ENCODE data around the gene MRAS.
"Not testable (repeated sequence)": the region's sequence is repeated elsewhere in the genome, so short reads cannot be mapped to it uniquely, and the experiment has no call there.

MRAS gene

DNA sequence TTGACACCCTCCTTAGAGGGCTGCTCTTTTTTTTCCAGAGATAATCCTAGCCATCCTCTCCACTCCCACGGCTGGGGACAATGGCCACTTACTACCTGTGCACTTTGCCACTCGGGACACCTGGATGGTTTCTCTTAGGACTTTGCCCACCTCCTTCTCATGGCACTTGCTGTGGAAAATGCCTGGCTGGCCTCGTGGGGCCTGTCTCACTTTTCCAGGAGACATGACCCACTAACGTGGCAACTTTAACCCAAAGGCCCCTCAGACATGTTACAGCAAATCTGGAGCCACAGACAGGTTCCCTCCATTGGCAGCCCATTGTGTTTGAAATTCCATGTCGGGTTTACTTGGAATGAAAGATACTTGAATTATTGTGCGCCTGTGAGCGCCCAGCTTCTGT is 56.6 kb downstream of the MRAS start:
- Mint-ChIP-seq H3K9me3 (no peaks in the 10 kb centered on the region), H3K27ac (ENCODE audit: low read depth) (no peak overlapping the region), H3K4me1 (no peaks in the 10 kb centered on the region), H3K4me3 (no peak overlapping the region), H3K27me3 (peaks cover 57% of the 10 kb centered on the region), H3K36me3 (ENCODE audit: insufficient read depth) (no peaks in the 10 kb centered on the region)
- ATAC-seq (replicated peaks; ENCODE audit: extremely low read depth, poor library complexity, severe bottlenecking) (no peak), DNase-seq (ENCODE audit: low spot score in 2 of 2) (no peak)

DNA sequence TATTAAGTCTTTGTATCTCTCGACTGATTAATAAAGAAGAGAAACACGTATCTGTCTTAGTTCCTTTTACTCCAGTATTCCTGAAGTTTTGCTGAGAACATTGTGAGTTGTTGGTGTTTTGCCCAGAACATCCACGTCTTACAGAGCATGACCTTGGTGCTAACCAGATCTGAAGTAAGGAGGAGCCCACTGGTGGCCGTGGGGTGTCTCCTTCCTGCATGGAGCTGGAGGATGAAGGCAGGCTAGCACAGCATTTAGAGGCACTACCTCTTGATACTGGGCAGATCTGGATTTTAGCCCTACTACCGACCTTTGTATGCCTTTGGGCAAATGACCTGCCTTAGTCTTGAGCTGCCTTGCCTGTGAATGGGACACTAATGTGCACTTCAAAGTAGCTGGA is 57.1 kb downstream of the MRAS start:
- Mint-ChIP-seq H3K9me3 (no peaks in the 10 kb centered on the region), H3K27ac (ENCODE audit: low read depth) (no peak overlapping the region), H3K36me3 (ENCODE audit: insufficient read depth) (no peaks in the 10 kb centered on the region), H3K27me3 (peaks cover 55% of the 10 kb centered on the region), H3K4me1 (no peaks in the 10 kb centered on the region), H3K4me3 (no peak overlapping the region)
- ATAC-seq (replicated peaks; ENCODE audit: extremely low read depth, poor library complexity, severe bottlenecking) (no peak), DNase-seq (ENCODE audit: low spot score in 2 of 2) (no peak)

DNA sequence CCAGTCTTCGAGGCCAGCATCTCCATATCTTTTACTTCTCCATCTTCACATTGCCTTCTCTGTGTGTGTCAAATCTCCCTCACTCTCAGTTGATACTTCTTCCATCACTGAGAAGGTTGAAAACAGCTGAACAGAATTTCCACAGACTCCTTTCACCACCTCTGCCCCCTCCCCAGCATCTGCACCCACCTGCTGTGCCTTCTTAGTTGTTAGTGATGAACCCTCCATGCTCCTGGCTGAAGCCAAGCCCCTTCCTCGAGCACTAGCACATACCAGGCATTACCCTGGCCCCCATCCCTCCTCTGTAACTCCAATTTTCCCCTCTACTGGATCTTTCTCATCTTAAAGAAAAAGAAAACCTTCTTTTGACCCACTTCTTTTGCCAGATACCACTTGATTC is 58.2 kb downstream of the MRAS start:
- Mint-ChIP-seq H3K9me3 (no peaks in the 10 kb centered on the region), H3K36me3 (ENCODE audit: insufficient read depth) (no peaks in the 10 kb centered on the region), H3K4me3 (no peak overlapping the region), H3K27ac (ENCODE audit: low read depth) (no peak overlapping the region), H3K4me1 (no peaks in the 10 kb centered on the region), H3K27me3 (peaks cover 44% of the 10 kb centered on the region)
- no peak for ATAC-seq (replicated peaks; ENCODE audit: extremely low read depth, poor library complexity, severe bottlenecking)
- DNase-seq (ENCODE audit: low spot score in 2 of 2) = no peak

DNA sequence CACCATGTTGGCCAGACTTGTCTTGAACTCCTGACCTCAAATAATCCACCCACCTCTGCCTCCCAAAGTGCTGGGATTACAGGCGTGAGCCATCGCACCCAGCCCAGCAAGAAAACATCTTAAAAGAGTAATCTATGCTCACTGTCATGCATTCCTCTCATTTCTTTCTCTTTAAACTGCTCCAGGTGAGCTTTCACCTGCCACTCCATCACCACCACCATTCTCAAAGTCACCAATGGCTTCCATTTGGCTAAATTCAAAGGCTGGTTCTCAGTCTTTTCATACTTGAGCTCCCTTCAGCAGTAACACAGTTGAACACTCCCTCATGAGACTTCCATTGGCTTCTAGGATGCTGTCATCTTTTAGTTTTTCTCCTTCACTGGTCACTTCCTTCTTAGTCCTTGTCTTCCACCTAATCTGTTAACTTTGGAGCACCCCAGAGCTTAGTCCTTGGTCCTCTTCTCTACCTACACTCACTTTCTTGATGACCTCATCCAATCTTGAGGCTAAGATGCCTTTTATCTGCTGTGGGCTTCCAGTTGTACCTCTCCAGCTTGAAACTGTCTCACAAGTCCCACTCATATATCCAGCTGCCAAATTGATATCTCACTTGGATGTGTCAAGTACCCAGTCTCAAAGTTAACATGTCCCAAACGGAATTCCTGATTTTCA is 59.0 kb downstream of the MRAS start:
- H3K9me3 Mint-ChIP-seq = no peaks in the 10 kb centered on the region

DNA sequence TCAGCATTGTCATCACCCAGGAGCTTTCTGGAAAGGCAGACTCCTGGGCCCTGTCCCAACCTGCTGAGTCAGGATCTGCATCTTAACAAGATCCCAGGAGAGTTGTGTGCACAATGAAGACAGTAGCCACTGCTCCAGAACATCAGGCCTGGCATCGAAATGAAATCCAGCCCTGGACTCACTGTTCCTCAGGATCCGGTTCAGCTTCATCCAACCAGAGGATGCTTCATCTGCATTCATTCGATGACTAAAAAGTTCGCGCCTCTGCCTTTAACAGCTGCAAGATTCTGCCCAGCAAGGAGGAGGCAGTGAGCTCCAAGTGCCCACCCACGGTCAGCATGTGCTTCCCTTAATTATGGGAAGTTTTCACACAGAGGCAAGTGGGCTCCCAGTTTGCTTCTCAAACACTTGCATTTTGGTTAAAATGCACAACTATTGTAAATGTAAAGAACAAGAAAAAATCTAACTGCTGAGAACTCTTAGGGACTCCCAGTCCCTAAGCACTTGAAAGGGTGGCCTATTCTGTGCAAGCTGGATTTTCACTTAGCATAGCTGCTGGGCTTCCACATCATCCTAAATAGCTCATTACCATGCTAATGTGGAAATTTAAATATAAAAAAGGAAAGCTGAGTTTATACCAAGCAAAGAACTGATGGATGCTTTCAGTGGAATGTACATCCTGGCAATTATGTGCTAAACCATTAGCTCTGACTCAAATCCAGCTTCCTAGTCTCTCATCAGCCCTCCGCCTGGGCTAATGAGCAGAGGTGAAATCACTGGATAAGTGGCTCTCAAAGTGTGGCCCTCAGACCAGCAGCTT is 60.6 kb downstream of the MRAS start:
- no peak overlapping the region for H3K4me3 Mint-ChIP-seq
- H3K27ac Mint-ChIP-seq (ENCODE audit: low read depth) = no peak overlapping the region
- H3K27me3 Mint-ChIP-seq = peaks cover 35% of the 10 kb centered on the region
- DNase-seq (ENCODE audit: low spot score in 2 of 2) (no peak), ATAC-seq (replicated peaks; ENCODE audit: extremely low read depth, poor library complexity, severe bottlenecking) (no peak)
- no peaks in the 10 kb centered on the region for H3K9me3 Mint-ChIP-seq
- H3K36me3 Mint-ChIP-seq (ENCODE audit: insufficient read depth) = no peaks in the 10 kb centered on the region
- no peaks in the 10 kb centered on the region for H3K4me1 Mint-ChIP-seq

More for the DNA sequence above, 59.0 kb downstream of the MRAS start:
- Mint-ChIP-seq H3K4me3 (no peak overlapping the region), H3K36me3 (ENCODE audit: insufficient read depth) (no peaks in the 10 kb centered on the region), H3K27me3 (peaks cover 36% of the 10 kb centered on the region), H3K4me1 (no peaks in the 10 kb centered on the region), H3K27ac (ENCODE audit: low read depth) (no peak overlapping the region)
- ATAC-seq (replicated peaks; ENCODE audit: extremely low read depth, poor library complexity, severe bottlenecking) (no peak), DNase-seq (ENCODE audit: low spot score in 2 of 2) (no peak)

DNA sequence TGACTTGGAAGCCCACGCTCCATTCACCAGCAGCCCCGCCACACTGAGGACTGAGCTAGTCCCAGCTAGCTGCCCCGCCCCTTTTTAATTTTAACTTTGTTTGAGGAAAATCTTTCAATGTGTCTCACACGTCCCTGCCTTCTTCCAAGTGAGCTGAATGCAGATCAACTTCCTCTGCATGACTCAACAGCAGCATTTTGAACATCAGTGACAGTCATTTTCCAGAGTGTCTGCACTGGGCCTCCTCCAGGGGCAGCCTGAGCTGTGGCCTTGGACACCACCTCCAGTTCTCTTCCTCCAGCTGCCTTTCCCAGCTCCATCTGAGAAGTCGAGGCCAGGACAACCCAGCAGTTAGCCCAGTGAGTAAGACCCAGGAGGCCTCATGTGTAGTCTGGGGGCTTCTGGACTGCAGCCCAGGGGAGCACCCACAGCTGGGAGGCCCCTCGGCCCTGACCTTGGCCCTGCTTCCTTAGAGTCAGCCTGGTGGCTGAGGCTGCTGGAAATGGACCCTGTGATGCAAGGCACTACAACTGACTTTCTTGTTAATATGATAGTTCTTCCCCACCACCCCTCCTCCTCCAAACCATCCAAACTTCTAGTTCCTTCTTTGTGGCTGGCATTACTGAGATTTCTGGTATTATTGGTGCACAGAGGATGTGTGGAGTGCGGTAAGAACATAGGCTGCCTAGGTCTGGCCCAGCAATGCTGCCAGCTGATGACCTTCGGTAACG is 64.6 kb downstream of the MRAS start:
- Mint-ChIP-seq H3K36me3 (ENCODE audit: insufficient read depth) (no peaks in the 10 kb centered on the region), H3K9me3 (no peaks in the 10 kb centered on the region), H3K27me3 (peaks cover 35% of the 10 kb centered on the region), H3K4me1 (no peaks in the 10 kb centered on the region), H3K4me3 (no peak overlapping the region), H3K27ac (ENCODE audit: low read depth) (no peak overlapping the region)
- ATAC-seq (replicated peaks; ENCODE audit: extremely low read depth, poor library complexity, severe bottlenecking) (no peak), DNase-seq (ENCODE audit: low spot score in 2 of 2) (no peak)

DNA sequence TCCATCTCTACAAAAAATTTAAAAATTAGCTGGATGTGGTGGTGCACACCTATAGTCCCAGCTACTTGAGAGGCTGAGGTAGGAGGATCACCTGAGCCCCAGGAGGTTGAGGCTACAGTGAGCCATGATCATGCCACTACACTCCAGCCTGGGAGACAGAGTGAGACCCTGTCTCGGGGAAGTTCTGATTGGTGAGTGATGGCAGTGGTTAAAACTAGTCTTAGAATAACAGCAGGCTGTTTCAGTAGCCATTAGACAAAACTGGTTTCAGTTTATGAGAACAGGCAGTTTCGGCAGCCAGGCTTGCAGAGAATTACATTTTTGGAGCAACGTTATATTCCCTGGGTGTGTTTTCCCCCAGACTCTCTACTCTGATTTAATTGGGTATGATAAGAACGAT is 67.9 kb downstream of the MRAS start:
- not testable (repeated sequence) for H3K4me1 Mint-ChIP-seq; H3K9me3 Mint-ChIP-seq; ATAC-seq (replicated peaks; ENCODE audit: extremely low read depth, poor library complexity, severe bottlenecking); H3K27ac Mint-ChIP-seq (ENCODE audit: low read depth); DNase-seq (ENCODE audit: low spot score in 2 of 2); H3K4me3 Mint-ChIP-seq; H3K36me3 Mint-ChIP-seq (ENCODE audit: insufficient read depth)
- peaks cover 42% of the 10 kb centered on the region for H3K27me3 Mint-ChIP-seq

DNA sequence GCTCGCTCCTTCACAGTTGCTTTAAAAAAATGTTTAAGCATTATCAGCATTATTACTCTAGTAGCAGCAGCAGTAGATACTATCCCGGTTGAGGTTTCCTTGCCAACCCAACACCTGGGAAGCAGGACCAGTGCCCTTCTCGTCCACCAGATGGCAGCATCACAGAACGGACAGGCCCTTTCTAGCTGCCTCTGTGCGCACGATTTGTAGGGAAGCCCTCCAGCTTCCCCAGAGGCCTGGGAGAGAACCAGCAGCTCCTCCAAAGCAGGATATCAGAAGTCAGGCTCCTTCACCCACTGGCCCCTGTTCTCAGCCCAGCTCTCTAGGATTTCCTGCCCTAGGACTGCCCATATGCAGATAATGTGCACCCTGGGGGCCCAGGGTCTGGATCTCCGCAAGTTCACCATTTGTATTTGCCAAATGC is 69.2 kb downstream of the MRAS start:
- peaks cover 42% of the 10 kb centered on the region for H3K27me3 Mint-ChIP-seq
- no peaks in the 10 kb centered on the region for H3K36me3 Mint-ChIP-seq (ENCODE audit: insufficient read depth)
- H3K4me3 Mint-ChIP-seq = no peak overlapping the region
- H3K27ac Mint-ChIP-seq (ENCODE audit: low read depth) = no peak overlapping the region
- no peaks in the 10 kb centered on the region for H3K4me1 Mint-ChIP-seq
- DNase-seq (ENCODE audit: low spot score in 2 of 2) (peak; percentile 40 to 45), ATAC-seq (replicated peaks; ENCODE audit: extremely low read depth, poor library complexity, severe bottlenecking) (peak; percentile 68)
- no peaks in the 10 kb centered on the region for H3K9me3 Mint-ChIP-seq

DNA sequence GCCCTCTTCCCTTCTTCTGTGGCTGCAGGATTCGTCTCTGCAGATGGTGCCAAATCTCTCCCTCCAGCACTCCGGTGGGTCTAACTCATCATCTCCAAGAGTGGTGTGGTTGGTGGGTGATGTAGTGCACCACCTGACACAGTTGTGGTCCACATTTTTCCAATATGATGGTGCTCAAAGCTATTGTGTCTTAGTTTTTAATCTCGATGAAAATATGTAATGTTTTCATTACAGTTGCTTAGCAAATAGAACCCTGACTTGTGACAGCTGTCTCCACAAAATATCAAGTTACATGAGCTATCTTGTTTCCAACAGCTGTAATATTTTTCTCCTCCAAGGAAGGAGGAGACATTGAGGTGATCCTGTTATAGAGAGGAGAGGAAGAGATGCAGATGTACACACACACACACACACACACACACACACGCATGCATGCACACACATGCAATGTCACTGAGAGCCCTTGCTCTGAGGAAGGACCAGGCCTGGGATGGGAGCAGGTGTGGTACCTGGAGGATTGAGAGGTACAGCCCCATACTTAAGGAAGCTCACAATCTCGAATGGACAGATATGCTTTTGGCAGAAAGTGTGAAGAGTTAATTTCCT is 70.3 kb downstream of the MRAS start:
- DNase-seq (ENCODE audit: low spot score in 2 of 2) (no peak), ATAC-seq (replicated peaks; ENCODE audit: extremely low read depth, poor library complexity, severe bottlenecking) (no peak)
- no peaks in the 10 kb centered on the region for H3K9me3 Mint-ChIP-seq
- H3K27ac Mint-ChIP-seq (ENCODE audit: low read depth) = no peak overlapping the region
- peaks cover 42% of the 10 kb centered on the region for H3K27me3 Mint-ChIP-seq
- H3K4me3 Mint-ChIP-seq = no peak overlapping the region
- no peaks in the 10 kb centered on the region for H3K4me1 Mint-ChIP-seq
- H3K36me3 Mint-ChIP-seq (ENCODE audit: insufficient read depth) = no peaks in the 10 kb centered on the region

DNA sequence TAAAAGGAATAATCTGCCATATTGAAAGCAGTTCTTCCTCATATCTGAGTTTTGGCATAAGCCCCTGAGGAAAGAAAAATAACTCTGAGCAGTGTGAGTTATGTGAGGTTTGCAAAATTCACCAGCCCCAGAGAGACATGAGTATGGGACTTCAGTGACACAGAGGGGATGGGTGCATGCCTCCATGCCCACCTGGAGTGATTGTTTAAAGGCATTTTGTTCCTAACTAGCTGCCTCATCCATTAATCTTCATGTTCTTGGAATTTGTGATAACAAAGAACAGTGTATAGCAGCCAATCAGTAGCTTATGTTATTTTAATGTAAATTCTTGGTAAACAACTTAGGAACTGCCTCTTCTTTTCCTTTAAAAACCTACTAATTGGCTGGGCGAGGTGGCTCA is 74.9 kb downstream of the MRAS start:
- H3K27me3 Mint-ChIP-seq = peaks cover 11% of the 10 kb centered on the region
- H3K36me3 Mint-ChIP-seq (ENCODE audit: insufficient read depth) = peaks cover 2% of the 10 kb centered on the region
- no peak for ATAC-seq (replicated peaks; ENCODE audit: extremely low read depth, poor library complexity, severe bottlenecking)
- no peaks in the 10 kb centered on the region for H3K9me3 Mint-ChIP-seq
- no peaks in the 10 kb centered on the region for H3K4me1 Mint-ChIP-seq
- H3K4me3 Mint-ChIP-seq = no peak overlapping the region
- DNase-seq (ENCODE audit: low spot score in 2 of 2) = no peak
- H3K27ac Mint-ChIP-seq (ENCODE audit: low read depth) = no peak overlapping the region

DNA sequence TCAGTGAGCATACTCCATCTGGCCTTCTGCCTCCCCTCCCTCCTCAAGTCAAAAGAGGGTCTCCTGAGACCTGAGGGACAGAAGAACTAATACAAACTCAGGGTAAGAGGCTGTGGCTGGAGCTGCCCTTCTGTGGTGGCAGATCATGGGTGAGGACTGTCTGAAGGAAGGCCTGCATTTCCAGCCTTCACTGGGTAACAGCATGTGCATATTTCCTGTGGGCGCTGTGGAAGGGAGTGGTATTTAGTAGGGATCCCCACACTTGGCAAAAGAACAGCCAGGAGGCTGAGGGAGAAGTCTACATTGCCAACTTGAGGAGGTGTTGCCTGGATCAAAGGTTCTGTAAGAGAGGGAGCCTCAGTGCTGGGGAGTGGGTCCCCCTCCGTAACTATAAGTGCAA is 75.9 kb downstream of the MRAS start:
- ATAC-seq (replicated peaks; ENCODE audit: extremely low read depth, poor library complexity, severe bottlenecking) (no peak), DNase-seq (ENCODE audit: low spot score in 2 of 2) (no peak)
- no peaks in the 10 kb centered on the region for H3K9me3 Mint-ChIP-seq
- H3K27me3 Mint-ChIP-seq = peaks cover 18% of the 10 kb centered on the region
- H3K4me1 Mint-ChIP-seq = no peaks in the 10 kb centered on the region
- no peak overlapping the region for H3K27ac Mint-ChIP-seq (ENCODE audit: low read depth)
- peaks cover 2% of the 10 kb centered on the region for H3K36me3 Mint-ChIP-seq (ENCODE audit: insufficient read depth)
- no peak overlapping the region for H3K4me3 Mint-ChIP-seq

DNA sequence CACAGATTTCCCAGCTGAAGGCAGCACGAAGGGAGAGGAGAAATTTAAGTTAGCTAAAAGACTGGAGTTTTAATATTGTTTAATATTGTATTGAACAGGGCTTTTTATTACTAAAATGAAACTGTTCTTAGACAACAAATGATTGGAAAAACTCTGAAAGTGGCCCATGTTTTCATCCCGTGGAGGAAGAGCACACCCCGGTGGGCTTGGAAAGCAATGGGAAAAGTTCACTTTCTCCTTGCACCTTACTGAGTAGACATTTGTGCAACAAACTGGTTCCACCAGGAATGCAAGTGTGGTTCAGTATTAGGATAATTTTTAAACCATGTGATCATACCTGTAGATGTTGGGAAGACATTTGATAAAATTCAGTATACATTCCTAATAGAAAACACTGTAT is 77.8 kb downstream of the MRAS start:
- DNase-seq (ENCODE audit: low spot score in 2 of 2) (no peak), ATAC-seq (replicated peaks; ENCODE audit: extremely low read depth, poor library complexity, severe bottlenecking) (no peak)
- Mint-ChIP-seq H3K27me3 (peaks cover 20% of the 10 kb centered on the region), H3K4me3 (no peak overlapping the region), H3K36me3 (ENCODE audit: insufficient read depth) (peaks cover 2% of the 10 kb centered on the region), H3K4me1 (no peaks in the 10 kb centered on the region), H3K9me3 (no peaks in the 10 kb centered on the region), H3K27ac (ENCODE audit: low read depth) (no peak overlapping the region)

Data from central memory CD8-positive, alpha-beta T cell (primary cell).